GM13977 (cell line): Measurements from ENCODE around the gene PPP4R3B.

ENCODE experiments used
- DNase-seq: peaks from one replicate; pipeline ENCODE4 v3.0.0; 2012; ENCODE audit warnings: low spot score
- in situ Hi-C: fragments of 300-500 bp; cut with MboI; formaldehyde crosslinking; loops from one replicate; pipeline ENCODE4 v1.12.0; 2022; ENCODE audit warnings: low sequenced_read_pairs, low pct_unique_long_range_greater_than_20kb, mixed read lengths, inconsistent platforms; ENCODE audit not compliant: unreplicated experiment
- TF ChIP-seq, protein P1 (sequence below): IDR thresholded peaks from 2 replicates; pipeline ENCODE4 v1.5.1; 2012; ENCODE audit warnings: mild to moderate bottlenecking, control low read depth; ENCODE audit not compliant: insufficient read depth; ENCODE audit errors: extremely low read depth, missing control alignments

The PPP4R3B gene

DNA sequence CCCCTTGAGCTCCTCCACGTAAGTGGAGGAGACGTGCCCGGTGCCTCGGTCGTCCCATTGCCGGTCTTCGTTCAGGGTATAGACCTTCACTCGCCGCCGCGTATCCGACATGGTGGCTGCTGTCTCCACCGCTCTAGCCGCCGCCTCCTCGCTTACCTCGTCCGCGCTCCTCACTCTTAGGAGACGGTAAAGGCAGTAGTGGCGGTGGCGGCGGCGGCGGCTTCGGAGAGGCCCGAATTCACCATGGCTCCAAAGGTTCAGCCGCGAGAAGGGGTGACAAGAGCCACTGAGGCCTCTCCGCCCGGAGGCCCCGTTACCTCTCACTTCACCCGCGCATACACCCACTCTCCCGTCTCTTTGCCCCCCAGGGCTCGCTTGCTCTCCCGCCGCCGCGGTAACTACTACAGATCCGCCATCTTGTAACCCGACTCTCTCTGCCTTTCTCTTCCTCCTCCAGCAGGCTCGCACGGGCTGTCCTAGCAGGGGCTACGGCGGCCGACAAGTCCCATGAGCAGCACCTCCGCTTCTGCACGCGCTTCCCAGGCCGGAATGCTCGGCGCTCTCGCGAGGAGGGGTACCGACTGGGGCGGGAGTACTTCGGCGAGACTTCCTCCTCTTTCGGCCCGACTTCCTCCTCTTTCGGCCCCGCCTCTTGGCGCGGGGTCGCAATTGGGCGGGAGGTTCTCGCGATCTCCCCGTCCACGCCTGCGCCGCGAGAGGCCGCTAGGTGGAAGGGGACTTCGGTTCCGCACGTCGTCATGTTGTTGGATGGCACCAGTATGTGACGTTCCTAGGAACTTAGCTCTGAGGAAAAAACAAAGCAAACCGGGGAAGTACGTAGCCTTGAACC, at the start of gene PPP4R3B:
Gene PPP4R3B, minus strand, starts transcription at position 448 of the 850 bp plus-strand sequence. Its CDS starts 337 bp downstream, at position 111.
- peak; percentile 93 for DNase-seq
- in situ Hi-C loops: no loop called here
- TF ChIP-seq, protein P1, sequence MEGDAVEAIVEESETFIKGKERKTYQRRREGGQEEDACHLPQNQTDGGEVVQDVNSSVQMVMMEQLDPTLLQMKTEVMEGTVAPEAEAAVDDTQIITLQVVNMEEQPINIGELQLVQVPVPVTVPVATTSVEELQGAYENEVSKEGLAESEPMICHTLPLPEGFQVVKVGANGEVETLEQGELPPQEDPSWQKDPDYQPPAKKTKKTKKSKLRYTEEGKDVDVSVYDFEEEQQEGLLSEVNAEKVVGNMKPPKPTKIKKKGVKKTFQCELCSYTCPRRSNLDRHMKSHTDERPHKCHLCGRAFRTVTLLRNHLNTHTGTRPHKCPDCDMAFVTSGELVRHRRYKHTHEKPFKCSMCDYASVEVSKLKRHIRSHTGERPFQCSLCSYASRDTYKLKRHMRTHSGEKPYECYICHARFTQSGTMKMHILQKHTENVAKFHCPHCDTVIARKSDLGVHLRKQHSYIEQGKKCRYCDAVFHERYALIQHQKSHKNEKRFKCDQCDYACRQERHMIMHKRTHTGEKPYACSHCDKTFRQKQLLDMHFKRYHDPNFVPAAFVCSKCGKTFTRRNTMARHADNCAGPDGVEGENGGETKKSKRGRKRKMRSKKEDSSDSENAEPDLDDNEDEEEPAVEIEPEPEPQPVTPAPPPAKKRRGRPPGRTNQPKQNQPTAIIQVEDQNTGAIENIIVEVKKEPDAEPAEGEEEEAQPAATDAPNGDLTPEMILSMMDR: peak; percentile 20

DNA sequence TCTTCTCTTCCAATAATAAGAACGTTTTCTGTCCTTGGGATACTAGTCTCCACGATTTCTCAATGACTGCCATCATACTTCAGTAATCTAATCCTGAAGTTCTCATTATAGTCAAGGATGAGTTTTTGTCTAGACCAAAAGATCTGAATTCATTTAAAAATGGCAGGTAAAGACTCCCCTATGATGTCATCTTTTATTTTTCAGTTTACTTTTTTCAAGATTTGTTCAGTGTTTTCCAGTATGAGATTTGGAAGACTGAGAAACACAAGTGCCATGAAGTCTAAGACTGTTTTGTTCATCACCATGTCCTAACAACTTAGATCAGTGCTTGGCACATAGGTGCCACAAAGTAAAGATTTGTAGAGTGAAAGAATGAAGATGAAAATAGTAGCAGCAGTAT, 35.8 kb upstream of the PPP4R3B start:
- in situ Hi-C loops: no loop called here
- TF ChIP-seq, protein P1: no peak
- no peak for DNase-seq

DNA sequence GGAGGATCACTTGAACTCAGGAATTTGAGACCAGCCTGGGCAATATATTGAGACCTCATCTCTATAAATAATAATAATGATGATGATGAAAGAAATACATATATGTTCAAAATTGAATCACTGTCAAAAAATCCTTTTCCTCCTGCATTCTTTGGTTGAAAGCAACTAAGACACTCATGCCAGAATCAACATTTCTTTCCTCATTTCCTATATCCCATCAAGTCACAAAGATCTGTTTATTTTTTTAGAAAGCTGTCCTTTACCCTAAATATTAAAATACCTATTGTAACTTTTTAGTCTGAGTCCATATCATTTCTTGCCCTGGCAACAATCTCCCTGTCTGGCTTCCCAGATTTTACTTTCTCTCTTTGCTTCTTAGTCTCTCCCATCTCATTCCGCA, 31.8 kb upstream of the PPP4R3B start:
- no peak for DNase-seq
- TF ChIP-seq, protein P1: no peak
- in situ Hi-C loops: no loop called here

DNA sequence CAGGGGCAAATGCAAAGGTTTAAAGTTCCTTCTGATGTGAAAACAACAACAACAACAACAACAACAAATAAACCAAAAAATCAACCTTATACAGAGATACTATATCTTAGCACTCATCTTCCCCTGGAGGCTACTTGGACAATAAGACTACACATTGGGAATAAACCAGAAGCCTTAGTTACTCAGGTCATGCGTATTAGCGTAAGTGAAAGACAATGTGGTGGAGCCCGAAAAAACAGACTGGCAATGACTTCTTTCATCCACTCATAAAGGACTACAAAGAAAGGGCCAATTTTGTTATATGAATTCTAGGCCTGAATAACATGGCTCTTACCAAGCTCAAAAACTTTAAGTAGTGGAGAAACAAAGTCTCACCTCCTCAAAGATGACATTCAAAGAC, 19.4 kb upstream of the PPP4R3B start:
- TF ChIP-seq, protein P1: no peak
- in situ Hi-C loops: no loop called here
- DNase-seq: no peak

DNA sequence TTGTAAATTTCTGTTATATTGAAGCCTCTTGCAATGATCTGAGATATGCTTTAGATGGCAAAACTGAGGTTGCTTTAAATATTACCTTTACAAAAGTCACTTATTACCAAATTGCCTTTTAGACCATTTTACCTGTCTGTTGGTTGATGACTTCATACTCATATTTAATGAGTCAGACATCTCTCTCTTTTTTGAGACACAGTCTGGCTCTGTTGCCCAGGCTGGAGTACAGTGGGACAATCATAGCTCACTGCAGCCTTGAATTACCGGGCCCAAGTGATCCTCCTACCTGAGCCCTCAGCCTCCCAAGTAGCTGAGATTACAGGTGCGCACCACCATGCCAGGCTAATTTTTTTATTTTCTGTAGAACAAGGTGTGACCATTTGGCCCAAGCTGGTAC, 11.5 kb upstream of the PPP4R3B start:
- TF ChIP-seq, protein P1: no peak
- in situ Hi-C loops: no loop called here
- no peak for DNase-seq

DNA sequence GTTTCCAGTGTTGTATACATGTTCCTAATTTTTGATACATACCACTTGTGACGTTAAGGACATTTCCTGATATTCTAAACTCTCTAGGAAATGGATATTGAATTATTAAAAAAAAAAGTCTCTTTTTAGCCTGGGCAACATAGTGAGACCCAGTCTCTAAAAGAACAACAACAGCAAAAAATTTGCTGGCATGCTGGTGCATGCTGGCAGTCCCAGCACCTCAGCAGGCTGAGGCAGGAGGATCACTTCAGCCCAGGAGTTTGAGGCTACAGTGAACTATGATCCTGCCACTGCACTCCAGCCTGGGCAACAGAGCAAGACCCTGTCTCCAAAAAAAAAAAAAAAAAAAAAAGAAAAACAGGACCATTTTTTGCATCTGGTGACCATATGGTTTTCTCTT, 10.5 kb upstream of the PPP4R3B start:
- TF ChIP-seq, protein P1: no peak
- DNase-seq: no peak
- in situ Hi-C loops: no loop called here
